A549 (cell line): ENCODE data around the gene ZFYVE28. TPM values are rescaled to one million over a fixed set of nuclear protein-coding genes. Genes with fewer than 3 reads are reported as not detected.

Experiments
- ATAC-seq, 2 experiments: fragments of 200-7000 bp in 1 of 2; fragments of >200 bp in 1 of 2; cut with Nextera tagmentation in 1 of 2; cut with Tn5 transposase in 1 of 2; 3 replicates each; pipeline versions ENCODE4 v1.8.0 to v1.9.1; 2018 to 2020; ENCODE audit warnings: mild to moderate bottlenecking in 1 of 2, moderate library complexity in 1 of 2
- CTCF ChIA-PET: fragments of 300-600 bp; sonication (Branson Sonifier 250); formaldehyde crosslinking; extraction: SDS; loops from one replicate; lab custom pipeline; 2021; ENCODE audit warnings: antibody characterized with exemption, inconsistent platforms; lab: Yijun Ruan, JAX
- POLR2A ChIA-PET: fragments of 350-600 bp; formaldehyde crosslinking; extraction: SDS; loops from one replicate; lab custom pipeline; 2021; ENCODE audit warnings: antibody characterized with exemption, inconsistent platforms; lab: Yijun Ruan, JAX
- DNase-seq, 2 experiments: peaks; one replicate each; pipeline versions ENCODE4 v3.0.0 to v3.0.0-alpha.2; 2011 to 2016; ENCODE audit warnings: low read depth in 1 of 2, low spot score in 1 of 2
- FAIRE-seq: peaks from 2 replicates; lab custom pipeline; 2011; peaks lifted over from hg19 to GRCh38; lab: Jason Lieb, UNC
- H3K27ac ChIP-seq, 2 experiments: fragments of >200 bp; sonication (Bioruptor Twin); formaldehyde crosslinking; 3 replicates each; pipeline ENCODE4 v1.5.1; 2016 to 2017
- H3K4me1 ChIP-seq: fragments of >200 bp; sonication (Bioruptor Twin); formaldehyde crosslinking; 3 replicates; pipeline ENCODE4 v1.6.1; 2016
- H3K4me2 ChIP-seq: fragments of >200 bp; sonication (Bioruptor Twin); formaldehyde crosslinking; 3 replicates; pipeline ENCODE4 v1.6.1; 2016
- H3K4me3 ChIP-seq: fragments of >200 bp; sonication (Bioruptor Twin); formaldehyde crosslinking; 3 replicates; pipeline ENCODE4 v1.5.1; 2016
- H3K9me3 ChIP-seq: fragments of >200 bp; sonication (Bioruptor Twin); formaldehyde crosslinking; 3 replicates; pipeline ENCODE4 v1.6.1; 2016
- BHLHE40 ChIP-seq: IDR thresholded peaks from 2 replicates; pipeline ENCODE4 v1.6.1; 2012; ENCODE audit warnings: low read depth, low read length, inconsistent platforms
- CBX2 ChIP-seq: fragments of 200-600 bp; sonication (generic); IDR thresholded peaks from 2 replicates; pipeline ENCODE4 v1.6.1; 2016; ENCODE audit warnings: low read depth, mild to moderate bottlenecking, borderline replicate concordance
- CBX8 ChIP-seq: fragments of 200-600 bp; sonication (generic); IDR thresholded peaks from 2 replicates; pipeline ENCODE4 v1.6.1; 2016
- ESRRA ChIP-seq: fragments of 150-350 bp; IDR thresholded peaks from 2 replicates; pipeline ENCODE4 v1.6.1; 2014; ENCODE audit warnings: mild to moderate bottlenecking, low read length, borderline replicate concordance
- FOXS1 ChIP-seq: fragments of 250-450 bp; sonication (Bioruptor Pico); IDR thresholded peaks from 2 replicates; pipeline ENCODE4 v1.5.0; 2020; ENCODE audit warnings: mild to moderate bottlenecking, moderate library complexity
- HDAC2 ChIP-seq: fragments of 200-600 bp; sonication (generic); IDR thresholded peaks from 2 replicates; pipeline ENCODE4 v1.6.1; 2016
- HEYL ChIP-seq: fragments of 250-450 bp; sonication (Bioruptor Pico); IDR thresholded peaks from 2 replicates; pipeline ENCODE4 v1.8.0; 2021; ENCODE audit warnings: mild to moderate bottlenecking, moderate library complexity
- HOXB5 ChIP-seq: fragments of 250-450 bp; sonication (Bioruptor Pico); IDR thresholded peaks from 2 replicates; pipeline ENCODE4 v1.5.0; 2020; ENCODE audit warnings: mild to moderate bottlenecking, moderate library complexity
- JUN ChIP-seq, 2 experiments: fragments of >200 bp; sonication (Bioruptor Twin); formaldehyde crosslinking; IDR thresholded peaks; 2 replicates in 1 of 2; 3 replicates in 1 of 2; pipeline ENCODE4 v1.6.1; 2016 to 2017
- KDM1A ChIP-seq: fragments of 200-600 bp; sonication (generic); IDR thresholded peaks from 2 replicates; pipeline ENCODE4 v1.6.1; 2016; ENCODE audit warnings: low read depth, mild to moderate bottlenecking
- MAFK ChIP-seq: fragments of 450-650 bp; IDR thresholded peaks from 2 replicates; pipeline ENCODE4 v1.6.1; 2014; ENCODE audit not compliant: partially characterized antibody
- MAX ChIP-seq: IDR thresholded peaks from 2 replicates; pipeline ENCODE4 v1.6.1; 2012
- NPAS2 ChIP-seq: fragments of 250-450 bp; sonication (Bioruptor Pico); IDR thresholded peaks from 2 replicates; pipeline ENCODE4 v1.8.0; 2022; ENCODE audit warnings: mild to moderate bottlenecking, moderate library complexity, borderline replicate concordance
- NR3C1 ChIP-seq: fragments of >200 bp; sonication (Bioruptor Twin); formaldehyde crosslinking; IDR thresholded peaks from 3 replicates; pipeline ENCODE4 v1.6.1; 2017
- POLR2AphosphoS2 ChIP-seq: conservative IDR thresholded peaks from 2 replicates; pipeline ENCODE4 v1.6.1; 2012; ENCODE audit warnings: low read length, improper control_type of control experiment, inconsistent platforms
- RCOR1 ChIP-seq: fragments of 150-350 bp; IDR thresholded peaks from 2 replicates; pipeline ENCODE4 v1.6.1; 2014; ENCODE audit warnings: antibody characterized with exemption, low read length, low read depth
- TFCP2L1 ChIP-seq: fragments of 250-450 bp; sonication (Bioruptor Pico); IDR thresholded peaks from 2 replicates; pipeline ENCODE4 v1.5.0; 2021; ENCODE audit warnings: mild to moderate bottlenecking
- TP53 ChIP-seq: fragments of 250-450 bp; sonication (Bioruptor Pico); IDR thresholded peaks from 2 replicates; pipeline ENCODE4 v1.5.0; 2021; ENCODE audit warnings: mild to moderate bottlenecking, moderate library complexity
- ZFP36 ChIP-seq: fragments of 450-650 bp; IDR thresholded peaks from 2 replicates; pipeline ENCODE4 v1.6.1; 2014; ENCODE audit warnings: borderline replicate concordance; ENCODE audit not compliant: partially characterized antibody
- ZNF302 ChIP-seq: fragments of 250-450 bp; sonication (Bioruptor Pico); IDR thresholded peaks from 2 replicates; pipeline ENCODE4 v1.9.0; 2021; ENCODE audit warnings: inconsistent platforms, mild to moderate bottlenecking, moderate library complexity
- ZSCAN20 ChIP-seq: fragments of 250-450 bp; sonication (Bioruptor Pico); IDR thresholded peaks from 2 replicates; pipeline ENCODE4 v1.8.0; 2022; ENCODE audit warnings: mild to moderate bottlenecking, moderate library complexity
- WGBS: methylation state at CpG from one replicate; pipeline ENCODE4 v1.1.6; 2017; ENCODE audit errors: missing lambda C conversion rate; 5-methylcytosine and 5-hydroxymethylcytosine counted together
- polyA plus RNA-seq, 4 experiments: library from polyadenylated mRNA; depleted of rRNA in 3 of 4; stranded (reverse); fragments of >200 nt; fragmentation: RNase III in 1 of 4; extraction: RNeasy Plus Mini Kit Qiagen cat#74134 plus additional on column Dnase treatment in 1 of 4; gene quantifications; 2 replicates in 3 of 4; 3 replicates in 1 of 4; pipeline ENCODE4 v1.2.3, GENCODE V29; 2011 to 2017
- TF ChIP-seq, protein P1 (sequence below): fragments of >200 bp; sonication (Bioruptor Twin); formaldehyde crosslinking; IDR thresholded peaks from 2 replicates; pipeline ENCODE4 v1.6.1; 2016

ZFYVE28 gene
- polyA plus RNA-seq, 2 of the 4 experiments (the other 2 are of a cell fraction) = 2.1 to 2.3 TPM

GRCh38 chr4:2284934-2285612 is 133.4 kb downstream of the ZFYVE28 start:
- DNase-seq = no peak
- Histone ChIP-seq H3K4me2 (no peak overlapping the region), H3K27ac (no peak overlapping the region), H3K4me3 (no peak overlapping the region), H3K9me3 (no peaks in the 10 kb centered on the region), H3K4me1 (no peaks in the 10 kb centered on the region)
- WGBS = 82% methylated on average over 15 of the region's 15 CpGs
- ChIA-PET CTCF (no interaction called here), POLR2A (no interaction called here)
- no peak for FAIRE-seq
- no peak for ATAC-seq
- no peak for TF ChIP-seq HDAC2
- TF ChIP-seq TFCP2L1 (CRISPR knock-in tag) = no peak
- TF ChIP-seq ZNF302 (CRISPR knock-in tag) = no peak
- no peak for TF ChIP-seq RCOR1
- no peak for TF ChIP-seq ESRRA
- TF ChIP-seq CBX8 = no peak

GRCh38 chr4:2284161-2284933 is 134.1 kb downstream of the ZFYVE28 start:
- Histone ChIP-seq H3K9me3 (no peaks in the 10 kb centered on the region), H3K4me1 (no peaks in the 10 kb centered on the region), H3K27ac (no peak overlapping the region), H3K4me2 (no peak overlapping the region), H3K4me3 (no peak overlapping the region)
- CTCF ChIA-PET = no interaction called here
- no peak for FAIRE-seq
- DNase-seq = no peak
- 90% methylated on average over 17 of the region's 23 CpGs for WGBS
- no peak for ATAC-seq
- POLR2A ChIA-PET = no interaction called here
- TF ChIP-seq HEYL (CRISPR knock-in tag) = no peak
- TF ChIP-seq JUN (IDR thresholded peaks at IDR 0.05) = no peak
- TF ChIP-seq, all 56 proteins: peak for 0

DNA sequence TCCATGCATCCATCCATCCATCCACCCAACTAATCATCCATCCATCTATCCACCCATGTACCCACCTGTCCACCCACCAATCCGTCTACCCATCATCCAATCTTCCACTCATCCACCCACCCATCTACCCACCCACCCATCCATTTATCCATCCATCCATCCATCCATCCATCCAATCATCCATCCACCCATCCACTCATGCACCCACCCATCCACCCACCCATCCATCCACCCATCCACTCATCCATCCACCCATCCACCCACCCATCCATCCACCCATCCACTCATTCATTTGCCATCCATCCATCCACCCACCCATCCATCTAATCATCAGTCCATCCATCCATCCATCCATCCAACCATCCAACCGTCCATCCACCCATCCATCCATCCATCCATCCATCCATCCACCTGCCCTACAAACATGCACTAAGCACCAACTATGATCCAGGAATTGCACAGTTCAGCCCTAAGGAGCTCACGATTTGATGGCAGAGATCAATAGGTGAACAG is 135.2 kb downstream of the ZFYVE28 start:
- ATAC-seq = no peak
- Histone ChIP-seq H3K27ac (no peak overlapping the region), H3K4me2 (no peak overlapping the region), H3K9me3 (no peaks in the 10 kb centered on the region), H3K4me1 (no peaks in the 10 kb centered on the region), H3K4me3 (no peak overlapping the region)
- no peak for FAIRE-seq
- ChIA-PET POLR2A (interaction anchor here (0.7 kb wide), 1 partner anchor 379 kb away, joined by 3 read pairs; no protein-coding TSS in a partner anchor), CTCF (interaction anchor here (1.0 kb wide), 1 partner anchor 179 kb away, joined by 3 read pairs; no protein-coding TSS in a partner anchor)
- WGBS = 51% methylated on average over 3 of the region's 3 CpGs
- no peak for DNase-seq
- TF ChIP-seq ZFP36 (no peak), ZSCAN20 (no peak), MAX (no peak), NR3C1 (no peak), CBX2 (no peak), CBX8 (no peak), BHLHE40 (no peak), HOXB5 (CRISPR knock-in tag) (no peak), MAFK (no peak), TP53 (CRISPR knock-in tag) (no peak), KDM1A (no peak), POLR2AphosphoS2 (no peak), FOXS1 (CRISPR knock-in tag) (no peak), NPAS2 (no peak)
- TF ChIP-seq, protein P1, sequence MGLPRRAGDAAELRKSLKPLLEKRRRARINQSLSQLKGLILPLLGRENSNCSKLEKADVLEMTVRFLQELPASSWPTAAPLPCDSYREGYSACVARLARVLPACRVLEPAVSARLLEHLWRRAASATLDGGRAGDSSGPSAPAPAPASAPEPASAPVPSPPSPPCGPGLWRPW = no peak
